Transverse colon (tissue), 4 donors: ENCODE measurements around the gene OCRL. TPM values are rescaled to one million over a fixed set of nuclear protein-coding genes. Genes with fewer than 3 reads are reported as not detected.

Experiments used
- DNase-seq: peaks from one replicate; pipeline ENCODE4 v3.0.0-alpha.2; 2019
- H3K27ac ChIP-seq, 4 donors: fragments of 200-600 bp; sonication (generic); 2 replicates each; pipeline ENCODE4 v1.5.1; 2016 to 2018; ENCODE audit warnings: inconsistent platforms in 4 of 4
- H3K27me3 ChIP-seq: fragments of 200-600 bp; sonication (generic); 2 replicates; pipeline ENCODE4 v1.5.1; 2017; ENCODE audit warnings: inconsistent platforms
- H3K36me3 ChIP-seq, 4 donors: fragments of 200-600 bp; sonication (generic); 2 replicates each; pipeline ENCODE4 v1.5.1; 2017 to 2019; ENCODE audit warnings: inconsistent platforms in 4 of 4
- H3K4me1 ChIP-seq, 4 donors: fragments of 200-600 bp; sonication (generic); 2 replicates each; pipeline ENCODE4 v1.5.1; 2017 to 2020; ENCODE audit warnings: inconsistent platforms in 4 of 4
- H3K4me3 ChIP-seq, 4 donors: fragments of 200-600 bp; sonication (generic); 1 replicate in 1 of 4; 2 replicates in 3 of 4; pipeline versions ENCODE4 v1.5.1 to v1.6.1; 2017 to 2019; ENCODE audit warnings: inconsistent platforms in 4 of 4
- H3K9me3 ChIP-seq, 2 donors: fragments of 200-600 bp; sonication (generic); 2 replicates each; pipeline ENCODE4 v1.5.1; 2017 to 2019; ENCODE audit warnings: inconsistent platforms in 2 of 2
- EP300 ChIP-seq: sonication (generic); formaldehyde crosslinking; IDR thresholded peaks from one replicate; pipeline ENCODE4 v1.6.1; 2017; ENCODE audit warnings: antibody characterized with exemption, low read depth
- POLR2A ChIP-seq: fragments of 450-650 bp; IDR thresholded peaks from one replicate; pipeline ENCODE4 v1.6.1; 2016; ENCODE audit warnings: antibody characterized with exemption, mild to moderate bottlenecking, moderate library complexity
- POLR2AphosphoS5 ChIP-seq, 3 donors: sonication (generic); formaldehyde crosslinking; IDR thresholded peaks; one replicate each; pipeline ENCODE4 v1.6.1; 2016; ENCODE audit warnings: antibody characterized with exemption in 3 of 3
- WGBS, 2 donors: methylation state at CpG; one replicate each; pipeline ENCODE4 v1.1.5; 2018; ENCODE audit warnings: low coverage in 1 of 2; 5-methylcytosine and 5-hydroxymethylcytosine counted together
- in situ Hi-C, 4 donors: fragments of 200-750 bp; cut with MboI; loops; one replicate each; pipeline versions ENCODE4 v1.15.0 to v1.15.1; 2017; ENCODE audit warnings: low sequenced_read_pairs in 3 of 4, low pct_ligation_motif_present in 1 of 4, low pct_unique_long_range_greater_than_20kb in 1 of 4
- intact Hi-C: fragments of 100-400 bp; cut with DNase I; formaldehyde crosslinking; loops from one replicate; pipeline ENCODE4 v1.15.1; 2023; ENCODE audit warnings: low total_unique reads
- total RNA-seq, 4 donors: library from RNA; depleted of rRNA; stranded (reverse); fragments of >200 nt; gene quantifications; one replicate each; pipeline ENCODE4 v1.1.0, GENCODE V29; 2016
- TF ChIP-seq, protein P1 (sequence below), 5 experiments: fragments of 200-600 bp in 3 of 5; fragments of 450-650 bp in 2 of 5; sonication (generic) in 3 of 5; IDR thresholded peaks; 1 replicate in 2 of 5; 2 replicates in 3 of 5; pipeline ENCODE4 v1.5.1; 2016 to 2017; ENCODE audit warnings: antibody characterized with exemption in 5 of 5, inconsistent platforms in 3 of 5, mild to moderate bottlenecking in 2 of 5, moderate library complexity in 1 of 5

OCRL gene
- total RNA-seq, 4 donors from 2014 or later = 14.2 to 27.9 (median 20.0) TPM

GRCh38 chrX:129634541-129634940, 94.5 kb downstream of the OCRL start:
- no peaks in the 10 kb centered on the region for H3K9me3 ChIP-seq
- H3K27me3 ChIP-seq = no peaks in the 10 kb centered on the region
- H3K27ac ChIP-seq = no peak overlapping the region
- H3K4me3 ChIP-seq = no peak overlapping the region
- H3K4me1 ChIP-seq = peaks cover 0 to 8% (median 3%) of the 10 kb centered on the region in 4 donors
- TF ChIP-seq POLR2AphosphoS5 (IDR thresholded peaks at IDR 0.05) = no peak
- TF ChIP-seq EP300 = no peak
- no peak for TF ChIP-seq POLR2A
- TF ChIP-seq, protein P1, sequence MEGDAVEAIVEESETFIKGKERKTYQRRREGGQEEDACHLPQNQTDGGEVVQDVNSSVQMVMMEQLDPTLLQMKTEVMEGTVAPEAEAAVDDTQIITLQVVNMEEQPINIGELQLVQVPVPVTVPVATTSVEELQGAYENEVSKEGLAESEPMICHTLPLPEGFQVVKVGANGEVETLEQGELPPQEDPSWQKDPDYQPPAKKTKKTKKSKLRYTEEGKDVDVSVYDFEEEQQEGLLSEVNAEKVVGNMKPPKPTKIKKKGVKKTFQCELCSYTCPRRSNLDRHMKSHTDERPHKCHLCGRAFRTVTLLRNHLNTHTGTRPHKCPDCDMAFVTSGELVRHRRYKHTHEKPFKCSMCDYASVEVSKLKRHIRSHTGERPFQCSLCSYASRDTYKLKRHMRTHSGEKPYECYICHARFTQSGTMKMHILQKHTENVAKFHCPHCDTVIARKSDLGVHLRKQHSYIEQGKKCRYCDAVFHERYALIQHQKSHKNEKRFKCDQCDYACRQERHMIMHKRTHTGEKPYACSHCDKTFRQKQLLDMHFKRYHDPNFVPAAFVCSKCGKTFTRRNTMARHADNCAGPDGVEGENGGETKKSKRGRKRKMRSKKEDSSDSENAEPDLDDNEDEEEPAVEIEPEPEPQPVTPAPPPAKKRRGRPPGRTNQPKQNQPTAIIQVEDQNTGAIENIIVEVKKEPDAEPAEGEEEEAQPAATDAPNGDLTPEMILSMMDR (IDR thresholded peaks at IDR 0.05) = no peak
- WGBS, 2 donors = 78% methylated on average over 7 of the region's 7 CpGs; no CpG with 5 or more reads in 1 of the 2 donors
- in situ Hi-C loops (loop anchor here in 3 of 4 donors (10.0 to 25.0 kb wide), 3 partner anchors 80 to 203 kb away; partner anchors contain the start of gene ZDHHC9 (in 1 of the 3)), intact Hi-C loops (no loop called here)
- no peak for DNase-seq
- H3K36me3 ChIP-seq = no peaks in the 10 kb centered on the region

DNA sequence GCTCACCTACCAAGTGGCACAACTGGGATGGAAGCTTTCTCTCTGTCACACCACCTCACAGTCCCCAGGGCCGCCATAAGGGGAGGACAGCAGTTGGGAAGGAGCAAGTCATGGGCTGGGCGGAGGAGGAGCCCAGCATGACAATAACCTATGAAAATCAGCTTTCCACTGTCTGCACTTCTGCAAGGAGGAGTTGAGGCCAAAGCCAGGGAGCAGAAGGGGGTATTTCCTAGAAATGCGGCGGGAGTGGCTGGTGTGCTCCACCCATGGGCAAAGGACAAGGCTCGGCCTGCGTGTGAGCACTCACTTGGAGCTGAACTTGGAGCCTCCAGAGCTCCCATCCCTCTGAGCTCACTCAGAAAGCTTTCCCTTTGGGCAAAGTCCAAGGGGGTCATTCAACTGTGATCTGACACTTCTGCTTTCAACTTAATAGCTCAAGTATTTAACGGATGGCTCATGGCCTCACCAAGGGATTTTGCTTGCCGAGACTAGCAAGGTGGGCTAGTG, 96.2 kb downstream of the OCRL start:
- peak overlapping the region; percentile 39 to 70 (median 54) for H3K27ac ChIP-seq
- peaks cover 0 to 8% (median 3%) of the 10 kb centered on the region in 4 donors for H3K4me1 ChIP-seq
- intact Hi-C loops (no loop called here), in situ Hi-C loops (loop anchor here in 3 of 4 donors (10.0 to 25.0 kb wide), 3 partner anchors 79 to 201 kb away; partner anchors contain the start of gene ZDHHC9 (in 1 of the 3))
- no peaks in the 10 kb centered on the region for H3K9me3 ChIP-seq
- DNase-seq = peak; percentile 71
- WGBS, 2 donors = 49% methylated on average over 8 of the region's 8 CpGs; no CpG with 5 or more reads in 1 of the 2 donors
- no peaks in the 10 kb centered on the region for H3K27me3 ChIP-seq
- TF ChIP-seq POLR2A (no peak), POLR2AphosphoS5 (IDR thresholded peaks at IDR 0.05) (peak in 1 of 3 donors; percentile 10), EP300 (no peak)
- TF ChIP-seq, protein P1 (IDR thresholded peaks at IDR 0.05) = no peak
- no peak overlapping the region for H3K4me3 ChIP-seq
- H3K36me3 ChIP-seq = no peaks in the 10 kb centered on the region

GRCh38 chrX:129637217-129638109, 97.4 kb downstream of the OCRL start:
- Histone ChIP-seq H3K4me1 (peaks cover 0 to 8% (median 3%) of the 10 kb centered on the region in 4 donors), H3K27ac (peak overlapping the region; percentile 9 to 54 (median 32)), H3K9me3 (no peaks in the 10 kb centered on the region), H3K4me3 (no peak overlapping the region), H3K27me3 (no peaks in the 10 kb centered on the region), H3K36me3 (no peaks in the 10 kb centered on the region)
- 33% methylated on average over 13 of the region's 13 CpGs; no CpG with 5 or more reads in 1 of the 2 donors for WGBS, 2 donors
- intact Hi-C loops = loop anchor here (1.0 kb wide), 1 partner anchor 89 kb away; no protein-coding TSS in a partner anchor
- peak; percentile 71 for DNase-seq
- in situ Hi-C loops = loop anchor here in 3 of 4 donors (10.0 to 25.0 kb wide), 3 partner anchors 77 to 200 kb away; partner anchors contain the start of gene ZDHHC9 (in 1 of the 3)
- TF ChIP-seq, protein P1 (IDR thresholded peaks at IDR 0.05) = peak; percentile 79 to 94 (median 84)
- TF ChIP-seq POLR2A = no peak

GRCh38 chrX:129638917-129639316, 98.9 kb downstream of the OCRL start:
- Histone ChIP-seq H3K27ac (no peak overlapping the region), H3K4me3 (no peak overlapping the region), H3K27me3 (no peaks in the 10 kb centered on the region), H3K4me1 (peaks cover 0 to 8% (median 3%) of the 10 kb centered on the region in 4 donors), H3K9me3 (no peaks in the 10 kb centered on the region), H3K36me3 (no peaks in the 10 kb centered on the region)
- no peak for DNase-seq
- intact Hi-C loops = no loop called here
- in situ Hi-C loops = loop anchor here in 3 of 4 donors (10.0 to 25.0 kb wide), 3 partner anchors 76 to 198 kb away; partner anchors contain the start of gene ZDHHC9 (in 1 of the 3)
- 75% methylated on average over 8 of the region's 8 CpGs; no CpG with 5 or more reads in 1 of the 2 donors for WGBS, 2 donors
- TF ChIP-seq POLR2AphosphoS5 (IDR thresholded peaks at IDR 0.05) (no peak), POLR2A (no peak), EP300 (no peak)
- TF ChIP-seq, protein P1 (IDR thresholded peaks at IDR 0.05) = no peak
